GM23338 (cell line): ENCODE measurements around the gene AZU1.

ENCODE experiments used
- CTCF ChIP-seq, 2 experiments: fragments of 200-600 bp in 1 of 2; sonication (generic) in 1 of 2; conservative IDR thresholded peaks; 2 replicates each; pipeline versions ENCODE4 v1.5.1 to v1.6.1; 2016 to 2017; ENCODE audit warnings: antibody characterized with exemption in 2 of 2, low read depth in 2 of 2, mild to moderate bottlenecking in 2 of 2, moderate library complexity in 1 of 2
- EZH2phosphoT487 ChIP-seq: fragments of 200-600 bp; sonication (generic); IDR thresholded peaks from one replicate; pipeline ENCODE4 v1.8.1; 2018; ENCODE audit warnings: antibody characterized with exemption; ENCODE audit not compliant: unreplicated experiment
- JUNB ChIP-seq: IDR thresholded peaks from one replicate; pipeline ENCODE4 v1.6.1; 2016; ENCODE audit warnings: antibody characterized with exemption; ENCODE audit not compliant: unreplicated experiment
- POLR2AphosphoS5 ChIP-seq: IDR thresholded peaks from 2 replicates; pipeline ENCODE4 v1.6.1; 2016; ENCODE audit warnings: antibody characterized with exemption, low read depth
- REST ChIP-seq: IDR thresholded peaks from one replicate; pipeline ENCODE4 v1.6.1; 2018; ENCODE audit warnings: antibody characterized with exemption; ENCODE audit not compliant: unreplicated experiment

GRCh38 chr19:845707-846521 lies 18.3 kb downstream of the AZU1 start:
- TF ChIP-seq POLR2AphosphoS5 (no peak), CTCF (conservative IDR thresholded peaks at IDR 0.05; ENCODE audit: low read depth in 2 of 2) (no peak), REST (no peak), EZH2phosphoT487 (no peak), JUNB (no peak)
